ENCODE results near the gene ZEB1.

The ZEB1 gene

GRCh38 chr10:31318854-31319601 lies at the start of gene ZEB1:
ZEB1 (plus strand) TSS chr10:31319216; CDS start chr10:31319235, 19 bp downstream.
- DNase-seq = peak; percentile 23 to 62

- DNase-seq = no peak
Observed at GRCh38 chr10:31270954-31271353, 48.1 kb upstream of the ZEB1 start.

- no peak for DNase-seq
Observed at GRCh38 chr10:31272841-31273240, 46.2 kb upstream of the ZEB1 start.

- no peak for DNase-seq
Observed at GRCh38 chr10:31273789-31274188, 45.2 kb upstream of the ZEB1 start.

GRCh38 chr10:31274310-31274709 lies 44.7 kb upstream of the ZEB1 start:
- DNase-seq = no peak

GRCh38 chr10:31278279-31278941 lies 40.6 kb upstream of the ZEB1 start:
- no peak for DNase-seq

GRCh38 chr10:31280972-31281371 lies 38.0 kb upstream of the ZEB1 start:
- no peak for DNase-seq

- no peak for DNase-seq
Observed at GRCh38 chr10:31288001-31288400, 31.0 kb upstream of the ZEB1 start.

- DNase-seq = no peak
Observed at GRCh38 chr10:31288962-31289361, 30.1 kb upstream of the ZEB1 start.

GRCh38 chr10:31290386-31290785 lies 28.6 kb upstream of the ZEB1 start:
- no peak for DNase-seq

GRCh38 chr10:31291123-31291522 lies 27.9 kb upstream of the ZEB1 start:
- DNase-seq = no peak

- no peak for DNase-seq
Observed at GRCh38 chr10:31294558-31294957, 24.5 kb upstream of the ZEB1 start.

- no peak for DNase-seq
Observed at GRCh38 chr10:31296754-31297153, 22.3 kb upstream of the ZEB1 start.

GRCh38 chr10:31299119-31299518 lies 19.9 kb upstream of the ZEB1 start:
- no peak for DNase-seq

GRCh38 chr10:31303212-31303611 lies 15.8 kb upstream of the ZEB1 start:
- DNase-seq = no peak

GRCh38 chr10:31304291-31304970 lies 14.6 kb upstream of the ZEB1 start:
- no peak for DNase-seq

- DNase-seq = no peak
Observed at GRCh38 chr10:31313396-31313795, 5.6 kb upstream of the ZEB1 start.

GRCh38 chr10:31314256-31315150 lies 4.5 kb upstream of the ZEB1 start:
- DNase-seq = no peak

- no peak for DNase-seq
Observed at GRCh38 chr10:31315453-31315852, 3.6 kb upstream of the ZEB1 start.

GRCh38 chr10:31317171-31317570 lies 1.8 kb upstream of the ZEB1 start:
- no peak for DNase-seq

GRCh38 chr10:31317652-31318381 lies 1.2 kb upstream of the ZEB1 start:
- no peak for DNase-seq

GRCh38 chr10:31318382-31318853 lies 598 bp upstream of the ZEB1 start:
- DNase-seq = no peak
